ENCODE measurements around the gene ZNF524. TPM values are rescaled to one million over a fixed set of nuclear protein-coding genes. Genes with fewer than 3 reads are reported as not detected.
A peak's percentile ranks its signal among the peaks of the same experiment; 100 is the strongest.

The ZNF524 gene
- total RNA-seq, 4 donors from 2014 or later: 23.1 to 35.0 (median 27.0) TPM

- H3K4me3 ChIP-seq: no peak overlapping the region
- H3K27me3 ChIP-seq: no peaks in the 10 kb centered on the region
- TF ChIP-seq EP300 (IDR thresholded peaks at IDR 0.05): no peak
- TF ChIP-seq POLR2A (IDR thresholded peaks at IDR 0.05): no peak
- TF ChIP-seq CTCF (IDR thresholded peaks at IDR 0.05): no peak
- H3K4me1 ChIP-seq: peaks cover 0 to 55% (median 15%) of the 10 kb centered on the region in 4 donors
- peaks cover 0 to 17% (median 0%) of the 10 kb centered on the region in 3 donors for H3K36me3 ChIP-seq
- no peaks in the 10 kb centered on the region for H3K9me3 ChIP-seq
- DNase-seq (ENCODE audit: low spot score in 2 of 2): no peak
- WGBS, 2 donors: 89 to 95% methylated on average over 50 to 60 of the region's 60 CpGs
- peak overlapping the region in 1 of 4 donors; percentile 91 for H3K27ac ChIP-seq
Observed at GRCh38 chr19:55602104-55603001, 2.3 kb downstream of the ZNF524 start.

- no peaks in the 10 kb centered on the region for H3K9me3 ChIP-seq
- H3K4me3 ChIP-seq: no peak overlapping the region
- no peak for TF ChIP-seq CTCF (IDR thresholded peaks at IDR 0.05)
- TF ChIP-seq POLR2A (IDR thresholded peaks at IDR 0.05): no peak
- no peak for TF ChIP-seq EP300 (IDR thresholded peaks at IDR 0.05)
- H3K27ac ChIP-seq: no peak overlapping the region
- WGBS, 2 donors: 83 to 94% methylated on average over 19 to 21 of the region's 21 CpGs
- DNase-seq (ENCODE audit: low spot score in 2 of 2): no peak
- peaks cover 0 to 61% (median 15%) of the 10 kb centered on the region in 4 donors for H3K4me1 ChIP-seq
- H3K36me3 ChIP-seq: peaks cover 0 to 12% (median 0%) of the 10 kb centered on the region in 3 donors
- no peaks in the 10 kb centered on the region for H3K27me3 ChIP-seq
Observed at GRCh38 chr19:55603115-55603514, 3.0 kb downstream of the ZNF524 start.

- TF ChIP-seq CTCF (IDR thresholded peaks at IDR 0.05) (no peak), EP300 (IDR thresholded peaks at IDR 0.05) (no peak), POLR2A (IDR thresholded peaks at IDR 0.05) (no peak)
- 70 to 81% methylated on average over 22 of the region's 22 CpGs for WGBS, 2 donors
- H3K36me3 ChIP-seq: peaks cover 0 to 13% (median 0%) of the 10 kb centered on the region in 3 donors
- no peaks in the 10 kb centered on the region for H3K27me3 ChIP-seq
- no peaks in the 10 kb centered on the region for H3K9me3 ChIP-seq
- no peak for DNase-seq (ENCODE audit: low spot score in 2 of 2)
- peaks cover 0 to 60% (median 15%) of the 10 kb centered on the region in 4 donors for H3K4me1 ChIP-seq
- H3K4me3 ChIP-seq: no peak overlapping the region
- H3K27ac ChIP-seq: peak overlapping the region in 2 of 4 donors; percentile 98 to 99
Observed at GRCh38 chr19:55603581-55604292, 3.6 kb downstream of the ZNF524 start.

GRCh38 chr19:55605207-55605636, 5.1 kb downstream of the ZNF524 start:
- peak; percentile 90 to 93 for DNase-seq (ENCODE audit: low spot score in 2 of 2)
- WGBS, 2 donors: 0% methylated on average over 28 to 33 of the region's 43 CpGs
- Histone ChIP-seq H3K27me3 (no peaks in the 10 kb centered on the region), H3K36me3 (peaks cover 0 to 27% (median 0%) of the 10 kb centered on the region in 3 donors), H3K9me3 (no peaks in the 10 kb centered on the region), H3K4me1 (peaks cover 0 to 59% (median 15%) of the 10 kb centered on the region in 4 donors), H3K4me3 (peak overlapping the region; percentile 71 to 100 (median 88)), H3K27ac (peak overlapping the region; percentile 87 to 99 (median 96))
- no peak for TF ChIP-seq CTCF (IDR thresholded peaks at IDR 0.05)
- peak in 1 of 2 donors; percentile 31 for TF ChIP-seq POLR2A (IDR thresholded peaks at IDR 0.05)
- peak; percentile 63 to 69 for TF ChIP-seq EP300 (IDR thresholded peaks at IDR 0.05)

Data from tibial nerve (tissue), 4 donors.